ENCODE measurements around the gene DCTN5.

DCTN5 gene

GRCh38 chr16:23663918-23664317, 22.7 kb downstream of the DCTN5 start:
- Histone ChIP-seq H2BK5ac (ENCODE audit: low read depth, low read length, poor library complexity) (no peak overlapping the region), H3K23ac (ENCODE audit: low read length) (no peak overlapping the region), H3K4me2 (ENCODE audit: low read length) (no peak overlapping the region), H2BK120ac (ENCODE audit: insufficient read depth, low read length, poor library complexity) (no peak overlapping the region), H3K4me3 (ENCODE audit: low read depth, low read length) (no peak overlapping the region), H3K27ac (ENCODE audit: low read depth, low read length) (no peak overlapping the region), H4K91ac (ENCODE audit: low read depth, low read length) (no peak overlapping the region), H3K79me1 (ENCODE audit: low read length) (no peaks in the 10 kb centered on the region), H3K9me3 (ENCODE audit: insufficient read depth, low read depth, low read length) (peaks cover 2% of the 10 kb centered on the region), H3K18ac (ENCODE audit: low read length) (no peak overlapping the region), H3K4me1 (ENCODE audit: control insufficient read depth in 1 of 2, insufficient read depth in 2 of 2, low read length in 2 of 2) (no peaks in the 10 kb centered on the region), H2AFZ (ENCODE audit: insufficient read depth, low read length, poor library complexity) (no peak overlapping the region), H3K4ac (ENCODE audit: low read depth, low read length) (no peak overlapping the region), H4K8ac (ENCODE audit: low read depth, low read length) (no peak overlapping the region), H3K14ac (ENCODE audit: low read length) (no peak overlapping the region), H2BK12ac (ENCODE audit: low read length) (no peak overlapping the region), H3K9ac (ENCODE audit: low read length) (no peak overlapping the region), H4K12ac (ENCODE audit: low read depth, low read length) (no peak overlapping the region), H2AK5ac (ENCODE audit: low read length) (no peak overlapping the region), H3K36me3 (ENCODE audit: control insufficient read depth in 1 of 2, insufficient read depth in 2 of 2, low read length in 2 of 2) (peaks cover 16 to 66% of the 10 kb centered on the region in 2 experiments), H3K27me3 (ENCODE audit: insufficient read depth, low read length) (no peaks in the 10 kb centered on the region), H3K79me2 (ENCODE audit: control insufficient read depth, insufficient read depth, low read length, poor library complexity) (no peaks in the 10 kb centered on the region)
- WGBS (ENCODE audit: extremely low coverage, insufficient coverage, insufficient read length): no CpG with 5 or more reads among the region's 2 CpGs
- DNase-seq: no peak

- H3K27ac ChIP-seq (ENCODE audit: low read depth, low read length): no peak overlapping the region
- no peak overlapping the region for H3K14ac ChIP-seq (ENCODE audit: low read length)
- no peak overlapping the region for H2AK5ac ChIP-seq (ENCODE audit: low read length)
- no peak overlapping the region for H3K4me2 ChIP-seq (ENCODE audit: low read length)
- no peak overlapping the region for H4K8ac ChIP-seq (ENCODE audit: low read depth, low read length)
- peaks cover 2% of the 10 kb centered on the region for H3K9me3 ChIP-seq (ENCODE audit: insufficient read depth, low read depth, low read length)
- no peak overlapping the region for H4K12ac ChIP-seq (ENCODE audit: low read depth, low read length)
- H3K18ac ChIP-seq (ENCODE audit: low read length): no peak overlapping the region
- no peak overlapping the region for H2AFZ ChIP-seq (ENCODE audit: insufficient read depth, low read length, poor library complexity)
- H3K9ac ChIP-seq (ENCODE audit: low read length): no peak overlapping the region
- H3K36me3 ChIP-seq (ENCODE audit: control insufficient read depth in 1 of 2, insufficient read depth in 2 of 2, low read length in 2 of 2): peaks cover 26 to 78% of the 10 kb centered on the region in 2 experiments
- H3K23ac ChIP-seq (ENCODE audit: low read length): no peak overlapping the region
- no peak overlapping the region for H3K4me3 ChIP-seq (ENCODE audit: low read depth, low read length)
- H3K79me2 ChIP-seq (ENCODE audit: control insufficient read depth, insufficient read depth, low read length, poor library complexity): no peaks in the 10 kb centered on the region
- H3K4me1 ChIP-seq (ENCODE audit: control insufficient read depth in 1 of 2, insufficient read depth in 2 of 2, low read length in 2 of 2): no peaks in the 10 kb centered on the region
- H3K79me1 ChIP-seq (ENCODE audit: low read length): no peaks in the 10 kb centered on the region
- no peak overlapping the region for H2BK5ac ChIP-seq (ENCODE audit: low read depth, low read length, poor library complexity)
- DNase-seq: no peak
- H3K4ac ChIP-seq (ENCODE audit: low read depth, low read length): no peak overlapping the region
- H4K91ac ChIP-seq (ENCODE audit: low read depth, low read length): no peak overlapping the region
- no peak overlapping the region for H2BK12ac ChIP-seq (ENCODE audit: low read length)
- no peaks in the 10 kb centered on the region for H3K27me3 ChIP-seq (ENCODE audit: insufficient read depth, low read length)
- no CpG with 5 or more reads among the region's 7 CpGs for WGBS (ENCODE audit: extremely low coverage, insufficient coverage, insufficient read length)
- H2BK120ac ChIP-seq (ENCODE audit: insufficient read depth, low read length, poor library complexity): no peak overlapping the region
Measured at GRCh38 chr16:23666571-23667354, 25.5 kb downstream of the DCTN5 start.

- no peak overlapping the region for H3K18ac ChIP-seq (ENCODE audit: low read length)
- H2BK12ac ChIP-seq (ENCODE audit: low read length): no peak overlapping the region
- no peaks in the 10 kb centered on the region for H3K79me2 ChIP-seq (ENCODE audit: control insufficient read depth, insufficient read depth, low read length, poor library complexity)
- no peak overlapping the region for H3K4me2 ChIP-seq (ENCODE audit: low read length)
- no peak overlapping the region for H3K14ac ChIP-seq (ENCODE audit: low read length)
- no peak overlapping the region for H3K9ac ChIP-seq (ENCODE audit: low read length)
- no peak for DNase-seq
- no peak overlapping the region for H4K12ac ChIP-seq (ENCODE audit: low read depth, low read length)
- no peak overlapping the region for H3K27ac ChIP-seq (ENCODE audit: low read depth, low read length)
- H3K36me3 ChIP-seq (ENCODE audit: control insufficient read depth in 1 of 2, insufficient read depth in 2 of 2, low read length in 2 of 2): peaks cover 26 to 75% of the 10 kb centered on the region in 2 experiments
- H4K91ac ChIP-seq (ENCODE audit: low read depth, low read length): no peak overlapping the region
- H3K9me3 ChIP-seq (ENCODE audit: insufficient read depth, low read depth, low read length): peaks cover 2% of the 10 kb centered on the region
- H2BK5ac ChIP-seq (ENCODE audit: low read depth, low read length, poor library complexity): no peak overlapping the region
- H3K4ac ChIP-seq (ENCODE audit: low read depth, low read length): no peak overlapping the region
- no peaks in the 10 kb centered on the region for H3K4me1 ChIP-seq (ENCODE audit: control insufficient read depth in 1 of 2, insufficient read depth in 2 of 2, low read length in 2 of 2)
- no peaks in the 10 kb centered on the region for H3K79me1 ChIP-seq (ENCODE audit: low read length)
- no CpG with 5 or more reads among the region's 6 CpGs for WGBS (ENCODE audit: extremely low coverage, insufficient coverage, insufficient read length)
- H3K4me3 ChIP-seq (ENCODE audit: low read depth, low read length): no peak overlapping the region
- no peak overlapping the region for H3K23ac ChIP-seq (ENCODE audit: low read length)
- H2AK5ac ChIP-seq (ENCODE audit: low read length): no peak overlapping the region
- no peaks in the 10 kb centered on the region for H3K27me3 ChIP-seq (ENCODE audit: insufficient read depth, low read length)
- H2BK120ac ChIP-seq (ENCODE audit: insufficient read depth, low read length, poor library complexity): no peak overlapping the region
- no peak overlapping the region for H2AFZ ChIP-seq (ENCODE audit: insufficient read depth, low read length, poor library complexity)
- H4K8ac ChIP-seq (ENCODE audit: low read depth, low read length): no peak overlapping the region
Measured at GRCh38 chr16:23667355-23667659, 26.0 kb downstream of the DCTN5 start.

- Histone ChIP-seq H2BK12ac (ENCODE audit: low read length) (no peak overlapping the region), H3K4ac (ENCODE audit: low read depth, low read length) (no peak overlapping the region), H4K12ac (ENCODE audit: low read depth, low read length) (no peak overlapping the region), H2BK5ac (ENCODE audit: low read depth, low read length, poor library complexity) (no peak overlapping the region), H3K9ac (ENCODE audit: low read length) (no peak overlapping the region), H2AK5ac (ENCODE audit: low read length) (no peak overlapping the region), H3K4me3 (ENCODE audit: low read depth, low read length) (no peak overlapping the region), H3K27ac (ENCODE audit: low read depth, low read length) (no peak overlapping the region), H3K18ac (ENCODE audit: low read length) (no peak overlapping the region), H3K79me2 (ENCODE audit: control insufficient read depth, insufficient read depth, low read length, poor library complexity) (no peaks in the 10 kb centered on the region), H3K4me1 (ENCODE audit: control insufficient read depth in 1 of 2, insufficient read depth in 2 of 2, low read length in 2 of 2) (no peaks in the 10 kb centered on the region), H2BK120ac (ENCODE audit: insufficient read depth, low read length, poor library complexity) (no peak overlapping the region), H3K23ac (ENCODE audit: low read length) (no peak overlapping the region), H3K36me3 (ENCODE audit: control insufficient read depth in 1 of 2, insufficient read depth in 2 of 2, low read length in 2 of 2) (peaks cover 29 to 70% of the 10 kb centered on the region in 2 experiments), H2AFZ (ENCODE audit: insufficient read depth, low read length, poor library complexity) (no peak overlapping the region), H4K91ac (ENCODE audit: low read depth, low read length) (no peak overlapping the region), H3K79me1 (ENCODE audit: low read length) (no peaks in the 10 kb centered on the region), H3K27me3 (ENCODE audit: insufficient read depth, low read length) (no peaks in the 10 kb centered on the region), H3K9me3 (ENCODE audit: insufficient read depth, low read depth, low read length) (peaks cover 2% of the 10 kb centered on the region), H4K8ac (ENCODE audit: low read depth, low read length) (no peak overlapping the region), H3K4me2 (ENCODE audit: low read length) (no peak overlapping the region), H3K14ac (ENCODE audit: low read length) (no peak overlapping the region)
- no peak for DNase-seq
- WGBS (ENCODE audit: extremely low coverage, insufficient coverage, insufficient read length): no CpG with 5 or more reads among the region's 1 CpG
Measured at GRCh38 chr16:23668225-23668624, 27.0 kb downstream of the DCTN5 start.
